H1 (cell line): Measurements from ENCODE around the gene CDK4. TPM values are rescaled to one million over a fixed set of nuclear protein-coding genes. Genes with fewer than 3 reads are reported as not detected.

Experiments
- CTCF ChIA-PET: fragments of 300-600 bp; sonication (Branson Sonifier 250); formaldehyde crosslinking; loops from one replicate; lab custom pipeline; 2021; ENCODE audit not compliant: partially characterized antibody; lab: Charles Lee
- POLR2A ChIA-PET: fragments of 300-600 bp; sonication (Branson Sonifier 250); formaldehyde crosslinking; loops from one replicate; lab custom pipeline; 2021; ENCODE audit warnings: inconsistent platforms; ENCODE audit not compliant: partially characterized antibody; lab: Charles Lee
- DNase-seq, 2 experiments: peaks; one replicate each; pipeline versions ENCODE4 v3.0.0 to v3.0.0-alpha.2; 2010 to 2022; ENCODE audit warnings: low spot score in 2 of 2, low read depth in 1 of 2, mixed read lengths in 1 of 2
- FAIRE-seq: peaks from 2 replicates; lab custom pipeline; 2011; peaks lifted over from hg19 to GRCh38; lab: Jason Lieb, UNC
- H2AFZ ChIP-seq: 2 replicates; pipeline ENCODE4 v1.8.1; 2012; ENCODE audit warnings: low read length, inconsistent platforms
- H2AK5ac ChIP-seq: 2 replicates; pipeline ENCODE4 v1.6.1; 2013; ENCODE audit warnings: low read depth, low read length
- H2BK120ac ChIP-seq: replicated peaks from 2 replicates; pipeline ENCODE3; 2013; ENCODE audit warnings: low read depth, low read length, inconsistent platforms
- H2BK12ac ChIP-seq: 2 replicates; pipeline ENCODE4 v1.6.1; 2013; ENCODE audit warnings: low read depth, low read length
- H2BK15ac ChIP-seq: 2 replicates; pipeline ENCODE4 v1.6.1; 2013; ENCODE audit warnings: low read length
- H2BK20ac ChIP-seq: 2 replicates; pipeline ENCODE4 v1.6.1; 2013; ENCODE audit warnings: low read length
- H2BK5ac ChIP-seq: 2 replicates; pipeline ENCODE4 v1.6.1; 2013; ENCODE audit warnings: low read depth, low read length
- H3K14ac ChIP-seq: 2 replicates; pipeline ENCODE4 v1.6.1; 2013; ENCODE audit warnings: inconsistent platforms; ENCODE audit not compliant: insufficient read length
- H3K18ac ChIP-seq: 2 replicates; pipeline ENCODE4 v1.6.1; 2013; ENCODE audit warnings: low read length; ENCODE audit errors: extremely low read depth
- H3K23ac ChIP-seq: 2 replicates; pipeline ENCODE4 v1.6.1; 2013; ENCODE audit warnings: inconsistent platforms; ENCODE audit not compliant: insufficient read length
- H3K23me2 ChIP-seq: 2 replicates; pipeline ENCODE4 v1.6.1; 2013; ENCODE audit warnings: low read depth, low read length
- H3K27ac ChIP-seq: 2 replicates; pipeline ENCODE4 v1.6.1; 2011; ENCODE audit warnings: low read depth, low read length, inconsistent platforms
- H3K27me3 ChIP-seq, 4 experiments: replicated peaks in 1 of 4; 1 replicate in 1 of 4; 2 replicates in 3 of 4; pipeline versions ENCODE4 v1.6.1 to v1.8.1; 2011 to 2013; ENCODE audit warnings: low read length in 3 of 4, mild to moderate bottlenecking in 3 of 4, inconsistent platforms in 2 of 4, mixed read lengths in 2 of 4, moderate library complexity in 1 of 4; ENCODE audit not compliant: control insufficient read depth in 3 of 4, insufficient read depth in 3 of 4; ENCODE audit errors: extremely low read depth in 1 of 4
- H3K36me3 ChIP-seq, 4 experiments: 2 replicates each; pipeline versions ENCODE4 v1.6.1 to v1.8.1; 2011 to 2013; ENCODE audit warnings: mild to moderate bottlenecking in 4 of 4, low read length in 3 of 4, moderate library complexity in 2 of 4, control low read depth in 1 of 4, inconsistent platforms in 1 of 4; ENCODE audit not compliant: insufficient read depth in 4 of 4, control insufficient read depth in 2 of 4
- H3K4ac ChIP-seq: replicated peaks from 2 replicates; pipeline ENCODE3; 2013; ENCODE audit warnings: low read length, low read depth, mixed read lengths, inconsistent platforms; ENCODE audit not compliant: insufficient read length
- H3K4me1 ChIP-seq, 4 experiments: replicated peaks in 1 of 4; 1 replicate in 1 of 4; 2 replicates in 3 of 4; pipeline versions ENCODE4 v1.6.1 to v1.8.1; 2011 to 2013; ENCODE audit warnings: low read length in 3 of 4, inconsistent platforms in 2 of 4, mixed read lengths in 1 of 4; ENCODE audit not compliant: insufficient read depth in 4 of 4, control insufficient read depth in 3 of 4
- H3K4me2 ChIP-seq, 2 experiments: 2 replicates each; pipeline versions ENCODE4 v1.6.1 to v1.8.1; 2011 to 2013; ENCODE audit warnings: low read depth in 2 of 2, low read length in 2 of 2, control low read depth in 1 of 2, inconsistent platforms in 1 of 2, mild to moderate bottlenecking in 1 of 2; ENCODE audit not compliant: insufficient read depth in 1 of 2
- H3K4me3 ChIP-seq, 4 experiments: fragments of 200-600, 300-600 bp in 1 of 4; sonication (generic), shearing (Covaris generic), sonication (Bioruptor Twin) in 1 of 4; 2 replicates each; pipeline versions ENCODE4 v1.5.1 to v1.8.1; 2011 to 2016; ENCODE audit warnings: low read length in 4 of 4, low read depth in 3 of 4, control low read depth in 2 of 4, inconsistent platforms in 2 of 4, mild to moderate bottlenecking in 2 of 4, mixed read lengths in 1 of 4, moderate library complexity in 1 of 4; ENCODE audit not compliant: insufficient read depth in 2 of 4; ENCODE audit errors: extremely low read depth in 1 of 4
- H3K56ac ChIP-seq: replicated peaks from 2 replicates; pipeline ENCODE3; 2013; ENCODE audit warnings: low read depth, mild to moderate bottlenecking, mixed read lengths, low read length, inconsistent platforms; ENCODE audit not compliant: insufficient read length
- H3K79me1 ChIP-seq: 2 replicates; pipeline ENCODE4 v1.6.1; 2013; ENCODE audit warnings: low read depth, low read length, control low read depth
- H3K79me2 ChIP-seq, 2 experiments: 2 replicates each; pipeline versions ENCODE4 v1.6.1 to v1.8.1; 2012 to 2013; ENCODE audit warnings: low read length in 2 of 2, mild to moderate bottlenecking in 2 of 2, inconsistent platforms in 1 of 2; ENCODE audit not compliant: insufficient read depth in 2 of 2, control insufficient read depth in 1 of 2
- H3K9ac ChIP-seq, 4 experiments: replicated peaks in 1 of 4; 1 replicate in 1 of 4; 2 replicates in 3 of 4; pipeline versions ENCODE4 v1.6.1 to v1.8.1; 2011 to 2013; ENCODE audit warnings: low read depth in 3 of 4, low read length in 3 of 4, control low read depth in 2 of 4, mild to moderate bottlenecking in 2 of 4, moderate library complexity in 2 of 4, inconsistent platforms in 1 of 4; ENCODE audit errors: extremely low read depth in 1 of 4
- H3K9me3 ChIP-seq, 2 experiments: 2 replicates each; pipeline versions ENCODE4 v1.6.1 to v1.8.1; 2012 to 2013; ENCODE audit warnings: mild to moderate bottlenecking in 2 of 2, moderate library complexity in 2 of 2, control low read depth in 1 of 2, inconsistent platforms in 1 of 2, low read depth in 1 of 2, low read length in 1 of 2, mixed read lengths in 1 of 2; ENCODE audit not compliant: insufficient read depth in 2 of 2
- H4K20me1 ChIP-seq, 2 experiments: replicated peaks in 1 of 2; 2 replicates each; pipeline versions ENCODE3 to v1.8.1; 2011 to 2013; ENCODE audit warnings: inconsistent platforms in 2 of 2, low read length in 2 of 2, mild to moderate bottlenecking in 1 of 2; ENCODE audit not compliant: insufficient read depth in 2 of 2, control insufficient read depth in 1 of 2
- H4K5ac ChIP-seq: 2 replicates; pipeline ENCODE4 v1.6.1; 2013; ENCODE audit warnings: low read length, low read depth, mixed read lengths, inconsistent platforms; ENCODE audit not compliant: insufficient read length
- H4K8ac ChIP-seq: 2 replicates; pipeline ENCODE4 v1.8.0; 2013; ENCODE audit warnings: mild to moderate bottlenecking, moderate library complexity, low read length, inconsistent platforms; ENCODE audit not compliant: insufficient read depth; ENCODE audit errors: extremely low read depth
- H4K91ac ChIP-seq: replicated peaks from 2 replicates; pipeline ENCODE3; 2013; ENCODE audit warnings: low read length, mixed read lengths, inconsistent platforms; ENCODE audit not compliant: insufficient read length
- BACH1 ChIP-seq: IDR thresholded peaks from 2 replicates; pipeline ENCODE4 v1.6.1; 2012; ENCODE audit warnings: low read length, improper control_type of control experiment
- CHD2 ChIP-seq: IDR thresholded peaks from 2 replicates; pipeline ENCODE4 v1.6.1; 2012; ENCODE audit warnings: low read length, improper control_type of control experiment
- EGR1 ChIP-seq: IDR thresholded peaks from 2 replicates; pipeline ENCODE4 v1.6.1; 2011; ENCODE audit warnings: low read depth, low read length, borderline replicate concordance
- GABPA ChIP-seq: IDR thresholded peaks from 2 replicates; pipeline ENCODE4 v1.6.1; 2011; ENCODE audit warnings: mild to moderate bottlenecking, low read length, moderate library complexity, borderline replicate concordance; ENCODE audit not compliant: insufficient read depth
- JUND ChIP-seq: IDR thresholded peaks from 2 replicates; pipeline ENCODE4 v1.6.1; 2011; ENCODE audit warnings: mild to moderate bottlenecking, improper control_type of control experiment, low read length
- KDM4A ChIP-seq: IDR thresholded peaks from one replicate; pipeline ENCODE4 v1.7.1; 2012; ENCODE audit warnings: low read depth, mild to moderate bottlenecking, moderate library complexity, low read length, inconsistent platforms; ENCODE audit not compliant: severe bottlenecking
- MAX ChIP-seq: IDR thresholded peaks from 2 replicates; pipeline ENCODE4 v1.6.1; 2012; ENCODE audit warnings: inconsistent platforms
- NANOG ChIP-seq: IDR thresholded peaks from 2 replicates; pipeline ENCODE4 v1.6.1; 2011; ENCODE audit warnings: low read length, low read depth, mild to moderate bottlenecking, inconsistent platforms; ENCODE audit not compliant: insufficient read depth, poor library complexity, severe bottlenecking
- NRF1 ChIP-seq: IDR thresholded peaks from 2 replicates; pipeline ENCODE4 v1.6.1; 2011; ENCODE audit warnings: mild to moderate bottlenecking, low read depth, low read length, improper control_type of control experiment
- POLR2A ChIP-seq, 2 experiments: IDR thresholded peaks; 1 replicate in 1 of 2; 2 replicates in 1 of 2; pipeline ENCODE4 v1.6.1; 2011; ENCODE audit warnings: low read depth in 2 of 2, low read length in 2 of 2, mild to moderate bottlenecking in 2 of 2; ENCODE audit errors: control extremely low read depth in 1 of 2
- SIN3A ChIP-seq, 2 experiments: IDR thresholded peaks in 1 of 2; conservative IDR thresholded peaks in 1 of 2; 2 replicates each; pipeline ENCODE4 v1.6.1; 2011 to 2012; ENCODE audit warnings: low read length in 2 of 2, improper control_type of control experiment in 1 of 2, low read depth in 1 of 2, mild to moderate bottlenecking in 1 of 2
- SIRT6 ChIP-seq: IDR thresholded peaks from one replicate; pipeline ENCODE4 v1.7.1; 2012; ENCODE audit warnings: low read length, inconsistent platforms
- TAF7 ChIP-seq: optimal IDR thresholded peaks from 2 replicates; pipeline ENCODE3; 2011; ENCODE audit warnings: low read depth, mild to moderate bottlenecking, inconsistent platforms, low read length, moderate library complexity, borderline replicate concordance
- WGBS, 2 experiments: shearing (Covaris generic) in 1 of 2; methylation state at CpG; one replicate each; pipeline versions ENCODE4 v1.1.6 to v1.1.7; 2013 to 2015; ENCODE audit warnings: low lambda C conversion rate in 2 of 2, mixed read lengths in 2 of 2, inconsistent platforms in 1 of 2, low coverage in 1 of 2, missing lambda C conversion rate in 1 of 2; ENCODE audit not compliant: insufficient replicate concordance in 2 of 2, insufficient coverage in 1 of 2, insufficient read length in 1 of 2; ENCODE audit errors: extremely low coverage in 1 of 2, missing lambda C conversion rate in 1 of 2; 5-methylcytosine and 5-hydroxymethylcytosine counted together
- polyA plus RNA-seq, 7 experiments: library from polyadenylated mRNA; depleted of rRNA in 3 of 7; stranded (reverse) in 5 of 7; unstranded in 2 of 7; fragments of >200 nt in 5 of 7; fragments of 200-250 nt in 2 of 7; gene quantifications; 1 replicate in 5 of 7; 2 replicates in 1 of 7; 4 replicates in 1 of 7; pipeline versions ENCODE4 v1.2.1 to v1.2.3, GENCODE V29; 2011 to 2013; ENCODE audit warnings: missing spikeins in 2 of 7, mixed read lengths in 2 of 7
- total RNA-seq: library from RNA; stranded (reverse); fragmentation: NEBNext Ultra II Directional; extraction: Animal tissue kit (Norgen Biotek cat#: 25700); gene quantifications from 2 replicates; pipeline ENCODE4 v1.2.1, GENCODE V29; 2021

Gene CDK4
- total and polyA plus RNA-seq, 2 of the 8 experiments (the other 6 are each of a cell fraction or from before 2014, with no cell fraction given): 174 to 368 TPM

- peaks cover 3 to 26% (median 7%) of the 10 kb centered on the region in 4 experiments; a peak in 6 of 7 replicates for H3K4me1 ChIP-seq
- H3K14ac ChIP-seq: no peak overlapping the region
- no peaks in the 10 kb centered on the region for H3K9me3 ChIP-seq
- CTCF ChIA-PET: interaction anchor here (0.7 to 1.4 kb wide), 5 partner anchors 9 to 134 kb away, joined by 3 to 6 read pairs (median 3); partner anchors contain the start of gene TSPAN31
- no peak overlapping the region for H3K27ac ChIP-seq
- H2BK12ac ChIP-seq: no peak overlapping the region
- no peak overlapping the region for H2BK120ac ChIP-seq
- H2BK15ac ChIP-seq: no peak overlapping the region
- H3K4ac ChIP-seq: no peak overlapping the region
- peak overlapping the region; percentile 99; a peak in 3 of 4 replicates for H3K4me2 ChIP-seq
- H4K5ac ChIP-seq: no peak overlapping the region
- H3K23ac ChIP-seq: no peak overlapping the region
- H3K79me1 ChIP-seq: peaks cover 15% of the 10 kb centered on the region; the same call in 1 of the 2 replicates
- peaks cover 18% of the 10 kb centered on the region for H3K23me2 ChIP-seq
- peaks cover 10 to 21% (median 15%) of the 10 kb centered on the region in 4 experiments for H3K36me3 ChIP-seq
- POLR2A ChIA-PET: interaction anchor here (0.7 to 3.3 kb wide), 9 partner anchors 9 to 93 kb away, joined by 3 to 25 read pairs (median 4); partner anchors contain the start of genes CTDSP2, CYP27B1, EEF1AKMT3 and METTL1
- FAIRE-seq: no peak
- H3K4me3 ChIP-seq: peak overlapping the region; percentile 79 to 96 (median 81); a peak in 6 of 8 replicates
- H2BK5ac ChIP-seq: no peak overlapping the region
- no peak for DNase-seq
- no peak overlapping the region for H2AFZ ChIP-seq
- H3K79me2 ChIP-seq: peaks cover 12 to 20% of the 10 kb centered on the region in 2 experiments
- H2AK5ac ChIP-seq: no peak overlapping the region
- H3K56ac ChIP-seq: no peak overlapping the region
- WGBS, 2 experiments: 18% methylated on average over 1 of the region's 1 CpG; no CpG with 5 or more reads in 1 of the 2 experiments
- no peak overlapping the region for H3K9ac ChIP-seq
- no peak overlapping the region for H3K18ac ChIP-seq
- H3K27me3 ChIP-seq: peaks cover 8 to 33% (median 26%) of the 10 kb centered on the region in 4 experiments
- no peak overlapping the region for H4K8ac ChIP-seq
- H4K91ac ChIP-seq: no peak overlapping the region
- peaks cover 3 to 6% of the 10 kb centered on the region in 2 experiments for H4K20me1 ChIP-seq
- H2BK20ac ChIP-seq: no peak overlapping the region
- no peak for TF ChIP-seq TAF7
- TF ChIP-seq SIRT6: no peak
- TF ChIP-seq MAX: no peak
- no peak for TF ChIP-seq NRF1
- no peak for TF ChIP-seq JUND
- TF ChIP-seq POLR2A (IDR thresholded peaks at IDR 0.05; ENCODE audit: control extremely low read depth in 1 of 2, low read depth in 2 of 2, low read length in 2 of 2): no peak
- TF ChIP-seq BACH1: no peak
- no peak for TF ChIP-seq NANOG
- no peak for TF ChIP-seq EGR1
- TF ChIP-seq CHD2: no peak
- TF ChIP-seq SIN3A (conservative IDR thresholded peaks at IDR 0.05 in 1 of 2, IDR thresholded peaks at IDR 0.05 in 1 of 2; ENCODE audit: low read depth in 1 of 2, low read length in 2 of 2): no peak
- TF ChIP-seq GABPA: no peak
- TF ChIP-seq KDM4A: no peak
Observed at GRCh38 chr12:57753756-57754337, 1.7 kb upstream of the CDK4 start.
